ENCODE measurements around the gene DCAF5. TPM values are rescaled to one million over a fixed set of nuclear protein-coding genes. Genes with fewer than 3 reads are reported as not detected.
"Not testable (repeated sequence)": the region's sequence is repeated elsewhere in the genome, so short reads cannot be mapped to it uniquely, and the experiment has no call there.

DCAF5 gene
- total RNA-seq, 4 donors from 2014 or later: 42.2 to 53.7 (median 51.1) TPM

- Histone ChIP-seq H3K36me3 (no peaks in the 10 kb centered on the region), H3K4me1 (no peaks in the 10 kb centered on the region), H3K4me3 (no peak overlapping the region), H3K9me3 (no peaks in the 10 kb centered on the region), H3K27ac (no peak overlapping the region), H3K27me3 (no peaks in the 10 kb centered on the region)
- WGBS, 2 donors: 77 to 89% methylated on average over 1 of the region's 1 CpG
- TF ChIP-seq CTCF (IDR thresholded peaks at IDR 0.05) (no peak), POLR2A (IDR thresholded peaks at IDR 0.05) (no peak), EP300 (IDR thresholded peaks at IDR 0.05) (no peak)
- DNase-seq (ENCODE audit: low spot score in 2 of 2): no peak
Observed at GRCh38 chr14:69170839-69171238, 17.9 kb upstream of the DCAF5 start.

- not testable (repeated sequence) for H3K36me3 ChIP-seq; H3K4me1 ChIP-seq; DNase-seq (ENCODE audit: low spot score in 2 of 2); H3K4me3 ChIP-seq; H3K27ac ChIP-seq; H3K27me3 ChIP-seq
- peaks cover 0 to 15% (median 0%) of the 10 kb centered on the region in 4 donors for H3K9me3 ChIP-seq
- 83 to 89% methylated on average over 2 of the region's 2 CpGs for WGBS, 2 donors
Observed at GRCh38 chr14:69165787-69166186, 12.9 kb upstream of the DCAF5 start.

- Histone ChIP-seq H3K4me3 (no peak overlapping the region), H3K4me1 (no peaks in the 10 kb centered on the region), H3K27me3 (no peaks in the 10 kb centered on the region), H3K36me3 (no peaks in the 10 kb centered on the region), H3K27ac (no peak overlapping the region), H3K9me3 (peaks cover 0 to 15% (median 0%) of the 10 kb centered on the region in 4 donors)
- TF ChIP-seq POLR2A (IDR thresholded peaks at IDR 0.05) (no peak), EP300 (IDR thresholded peaks at IDR 0.05) (no peak), CTCF (IDR thresholded peaks at IDR 0.05) (no peak)
- 75 to 80% methylated on average over 1 of the region's 1 CpG for WGBS, 2 donors
- no peak for DNase-seq (ENCODE audit: low spot score in 2 of 2)
Observed at GRCh38 chr14:69161590-69161989, 8.7 kb upstream of the DCAF5 start.

- H3K36me3 ChIP-seq: no peaks in the 10 kb centered on the region
- H3K4me1 ChIP-seq: peaks cover 0 to 16% (median 6%) of the 10 kb centered on the region in 4 donors
- H3K4me3 ChIP-seq: no peak overlapping the region
- no peak for DNase-seq (ENCODE audit: low spot score in 2 of 2)
- TF ChIP-seq POLR2A (IDR thresholded peaks at IDR 0.05) (no peak), EP300 (IDR thresholded peaks at IDR 0.05) (no peak)
- no peak overlapping the region for H3K27ac ChIP-seq
- no peaks in the 10 kb centered on the region for H3K27me3 ChIP-seq
- H3K9me3 ChIP-seq: no peaks in the 10 kb centered on the region
Observed at GRCh38 chr14:69156224-69156623, 3.3 kb upstream of the DCAF5 start.

GRCh38 chr14:69154779-69155178 lies 1.9 kb upstream of the DCAF5 start:
- peak overlapping the region in 2 of 4 donors; percentile 1 to 11 for H3K27ac ChIP-seq
- WGBS, 2 donors: 7 to 18% methylated on average over 4 of the region's 4 CpGs
- no peak for DNase-seq (ENCODE audit: low spot score in 2 of 2)

GRCh38 chr14:69153873-69154270 lies 953 bp upstream of the DCAF5 start:
- H3K36me3 ChIP-seq: peaks cover 0 to 3% (median 0%) of the 10 kb centered on the region in 3 donors
- H3K4me3 ChIP-seq: peak overlapping the region; percentile 60 to 91 (median 84)
- DNase-seq (ENCODE audit: low spot score in 2 of 2): peak in 1 of 2 donors; percentile 19
- H3K4me1 ChIP-seq: peaks cover 0 to 40% (median 7%) of the 10 kb centered on the region in 4 donors
- WGBS, 2 donors: 4% methylated on average over 13 of the region's 13 CpGs
- H3K9me3 ChIP-seq: no peaks in the 10 kb centered on the region
- peak overlapping the region; percentile 76 to 96 (median 94) for H3K27ac ChIP-seq
- no peaks in the 10 kb centered on the region for H3K27me3 ChIP-seq
- TF ChIP-seq CTCF (IDR thresholded peaks at IDR 0.05) (no peak), POLR2A (IDR thresholded peaks at IDR 0.05) (no peak), EP300 (IDR thresholded peaks at IDR 0.05) (no peak)

More at GRCh38 chr14:69154779-69155178, 1.9 kb upstream of the DCAF5 start:
- Histone ChIP-seq H3K27me3 (no peaks in the 10 kb centered on the region), H3K36me3 (no peaks in the 10 kb centered on the region), H3K4me3 (no peak overlapping the region), H3K4me1 (peaks cover 0 to 31% (median 7%) of the 10 kb centered on the region in 4 donors), H3K9me3 (no peaks in the 10 kb centered on the region)
- TF ChIP-seq CTCF (IDR thresholded peaks at IDR 0.05) (no peak), POLR2A (IDR thresholded peaks at IDR 0.05) (no peak)

Data from tibial nerve (tissue), 4 donors.